Left hindlimb (tissue), 1 donor: ENCODE measurements around the gene C10orf62.
"Not testable (repeated sequence)": the region's sequence is repeated elsewhere in the genome, so short reads cannot be mapped to it uniquely, and the experiment has no call there.

Source experiments
- DNase-seq: peaks from one replicate; pipeline ENCODE4 v3.0.0-alpha.2; 2018

C10orf62 gene

GRCh38 chr10:97566336-97566996 is 23.1 kb upstream of the C10orf62 start:
- no peak for DNase-seq

GRCh38 chr10:97567891-97568290 is 21.6 kb upstream of the C10orf62 start:
- DNase-seq = no peak

DNA sequence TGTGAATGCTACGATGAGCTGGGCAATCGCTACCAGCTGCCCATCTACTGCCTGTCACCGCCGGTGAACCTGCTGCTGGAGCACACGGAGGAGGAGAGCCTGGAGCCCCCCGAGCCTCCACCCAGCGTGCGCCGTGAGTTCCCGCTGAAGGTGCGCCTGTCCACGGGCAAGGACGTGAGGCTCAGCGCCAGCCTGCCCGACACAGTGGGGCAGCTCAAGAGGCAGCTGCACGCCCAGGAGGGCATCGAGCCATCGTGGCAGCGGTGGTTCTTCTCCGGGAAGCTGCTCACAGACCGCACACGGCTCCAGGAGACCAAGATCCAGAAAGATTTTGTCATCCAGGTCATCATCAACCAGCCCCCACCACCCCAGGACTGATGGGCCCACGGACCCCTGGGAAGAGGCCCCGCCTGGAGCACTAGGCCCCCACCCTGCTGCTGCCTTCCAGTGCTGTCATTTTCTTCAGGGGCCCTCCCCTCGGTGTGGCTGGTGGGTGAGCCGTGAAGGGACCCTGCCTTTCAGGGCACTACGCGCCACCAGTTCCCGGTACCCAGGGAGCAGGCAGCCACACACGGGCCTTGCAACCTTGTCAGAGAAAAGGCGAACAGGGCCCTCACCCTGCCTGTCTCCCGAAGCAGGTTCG is 19.3 kb upstream of the C10orf62 start:
- no peak for DNase-seq

- DNase-seq = peak; percentile 78
Measured at GRCh38 chr10:97570789-97571471, 18.6 kb upstream of the C10orf62 start.

DNA sequence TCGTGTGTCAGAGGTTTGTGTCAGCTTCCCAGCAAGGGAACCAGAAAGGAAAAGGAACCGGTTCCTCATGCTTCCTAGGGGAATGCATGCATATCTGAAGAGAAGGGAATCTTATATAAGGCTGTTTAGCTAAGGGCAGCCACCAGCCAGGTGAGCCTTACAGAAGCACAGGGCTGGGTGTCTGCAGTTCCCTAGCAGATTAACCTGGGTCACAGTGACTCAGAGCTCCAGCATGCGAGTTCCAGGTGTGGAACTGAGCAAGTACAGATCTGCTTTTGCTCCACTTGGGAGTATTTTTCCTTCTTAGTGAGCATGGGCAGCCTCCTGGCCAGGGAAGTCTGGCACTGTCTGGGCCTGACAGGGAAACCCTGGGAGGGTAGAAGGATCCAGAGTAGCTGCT is 17.9 kb upstream of the C10orf62 start:
- DNase-seq = no peak

GRCh38 chr10:97572214-97572989 is 17.1 kb upstream of the C10orf62 start, which contains the start of gene ANKRD2:
Gene ANKRD2, plus strand, starts transcription at chr10:97572779. Its CDS starts 10 bp downstream, at chr10:97572789.
- peak; percentile 68 for DNase-seq

DNA sequence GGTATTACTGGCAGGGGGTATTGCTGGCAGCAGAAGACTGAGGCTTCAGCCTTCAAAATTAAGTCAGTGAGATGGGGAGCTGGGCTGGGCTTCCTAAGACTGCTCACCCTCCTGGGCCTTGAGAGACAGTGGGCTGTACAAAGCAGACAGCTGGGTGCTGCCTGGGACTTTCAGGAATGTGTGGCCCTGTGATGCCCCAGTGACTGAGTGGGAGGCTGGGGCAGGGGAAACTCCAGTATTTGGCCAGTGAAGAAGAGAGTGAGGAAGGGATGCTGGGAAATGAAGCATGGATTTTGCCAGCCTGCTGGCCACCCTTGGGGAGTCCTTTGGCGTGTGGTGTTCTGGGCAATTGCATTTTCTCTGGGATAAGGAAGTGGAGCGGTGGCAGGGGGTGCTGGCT is 16.5 kb upstream of the C10orf62 start:
- no peak for DNase-seq

DNA sequence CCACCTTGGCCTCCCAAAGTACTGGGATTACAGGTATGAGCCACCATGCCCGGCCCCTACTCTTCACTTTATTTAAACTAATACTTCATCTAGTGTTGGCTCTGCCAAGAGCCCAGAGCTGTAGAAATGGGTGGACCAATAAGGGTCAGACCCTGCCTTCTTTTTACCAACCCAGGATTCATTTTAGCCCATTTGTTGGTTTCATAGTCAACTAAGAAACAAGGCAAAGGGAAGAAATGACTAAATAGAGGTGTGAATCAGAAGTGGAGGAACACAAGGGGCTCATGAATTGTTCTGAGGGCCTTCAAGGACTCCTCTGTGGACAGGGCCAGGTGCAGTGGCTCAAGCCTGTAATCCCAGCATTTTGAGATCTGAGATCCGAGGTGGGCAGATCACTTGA is 15.8 kb upstream of the C10orf62 start:
- DNase-seq = no peak

DNA sequence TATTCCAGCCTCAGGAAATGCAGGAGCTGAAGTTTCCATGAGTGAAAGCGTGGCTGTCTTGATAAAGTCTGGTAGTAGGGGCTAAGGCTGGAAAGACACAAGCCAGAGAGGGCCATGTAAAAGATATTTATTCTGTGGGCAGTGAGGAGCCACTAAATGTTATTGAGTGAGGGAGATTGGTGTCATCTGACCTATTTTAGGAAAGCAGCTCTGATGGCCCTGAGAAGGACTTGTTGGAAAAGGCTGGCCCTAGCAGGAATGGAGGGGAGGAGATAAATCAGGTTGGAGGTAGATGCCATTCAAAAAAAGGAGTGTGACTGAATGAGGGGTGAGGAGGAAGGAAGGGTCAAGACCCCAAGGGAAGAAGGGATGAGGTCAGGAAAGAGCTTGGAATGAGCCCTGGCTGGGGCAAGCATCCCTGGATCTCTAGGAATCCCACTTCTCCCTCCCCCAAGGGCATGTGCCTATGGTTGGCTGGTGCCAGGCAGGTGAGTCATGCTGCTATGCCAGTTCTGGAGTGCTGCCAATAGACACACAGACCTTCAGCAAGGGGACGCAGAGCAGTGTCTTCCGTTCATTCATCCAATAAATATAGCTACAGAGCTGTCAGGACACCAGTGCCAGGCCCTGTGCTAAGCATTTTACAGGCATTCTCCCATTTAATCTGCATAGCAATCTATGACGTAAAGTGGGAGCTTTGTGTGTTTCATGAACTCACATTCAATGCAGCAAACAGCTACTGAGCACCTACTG is 15.0 kb upstream of the C10orf62 start:
- DNase-seq = no peak

- DNase-seq = no peak
Measured at GRCh38 chr10:97575127-97575668, 14.3 kb upstream of the C10orf62 start.

DNA sequence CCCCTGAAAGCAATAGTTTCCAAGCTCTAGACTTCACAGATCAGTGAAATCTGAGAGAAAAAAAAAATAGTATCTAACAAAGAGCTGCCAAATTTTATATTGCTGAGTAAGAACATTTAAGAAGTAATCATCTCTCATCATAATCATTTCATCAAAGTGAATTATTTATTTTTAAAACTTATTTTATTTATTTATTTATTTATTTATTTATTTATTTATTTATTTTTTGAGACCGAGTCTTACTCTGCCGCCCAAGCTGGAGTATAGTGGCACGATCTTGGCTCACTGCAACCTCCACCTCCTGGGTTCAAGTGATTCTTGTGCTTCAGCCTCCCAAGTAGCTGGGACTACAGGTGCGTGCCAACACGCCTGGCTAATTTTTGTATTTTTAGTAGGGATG is 13.0 kb upstream of the C10orf62 start:
- DNase-seq = not testable (repeated sequence)

- DNase-seq = no peak
Measured at GRCh38 chr10:97577701-97578100, 11.8 kb upstream of the C10orf62 start.

GRCh38 chr10:97578171-97578844 is 11.2 kb upstream of the C10orf62 start:
- no peak for DNase-seq

GRCh38 chr10:97580421-97581367 is 8.8 kb upstream of the C10orf62 start:
- no peak for DNase-seq

- DNase-seq = no peak
Measured at GRCh38 chr10:97582169-97582568, 7.4 kb upstream of the C10orf62 start.

GRCh38 chr10:97583476-97583875 is 6.0 kb upstream of the C10orf62 start:
- DNase-seq = no peak

- DNase-seq = peak; percentile 79
Measured at GRCh38 chr10:97584060-97584797, 5.3 kb upstream of the C10orf62 start, which contains the start of gene HOGA1. Gene HOGA1, plus strand, starts transcription at chr10:97584389. Its CDS starts 315 bp downstream, at chr10:97584704.

DNA sequence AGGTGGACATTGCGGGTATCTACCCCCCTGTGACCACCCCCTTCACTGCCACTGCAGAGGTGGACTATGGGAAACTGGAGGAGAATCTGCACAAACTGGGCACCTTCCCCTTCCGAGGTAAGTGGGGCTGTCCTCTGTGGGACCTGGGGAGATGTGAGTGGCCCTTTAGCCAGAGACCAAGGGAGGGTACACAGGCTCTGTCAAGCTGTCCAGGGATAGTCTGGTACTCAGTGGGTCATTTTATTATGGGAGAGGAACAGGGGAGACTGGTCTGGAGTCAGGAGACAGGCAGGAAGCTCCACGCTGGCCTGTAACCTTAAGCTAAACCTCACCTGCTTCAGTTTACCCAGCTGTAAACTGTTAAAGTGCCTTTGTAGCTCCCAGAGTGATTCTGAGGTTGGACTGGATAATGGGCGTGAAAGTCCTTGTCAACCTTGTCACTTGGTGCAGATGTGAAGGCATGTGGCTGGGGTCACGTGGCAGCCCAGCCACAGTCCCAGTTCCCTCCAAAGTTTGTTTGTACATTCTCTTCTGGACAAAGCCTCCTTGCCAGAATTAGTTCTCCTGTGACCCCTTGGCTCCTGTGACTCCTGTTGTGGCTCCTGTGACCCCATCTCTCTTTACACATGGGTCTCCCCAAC is 4.6 kb upstream of the C10orf62 start:
- DNase-seq = no peak

DNA sequence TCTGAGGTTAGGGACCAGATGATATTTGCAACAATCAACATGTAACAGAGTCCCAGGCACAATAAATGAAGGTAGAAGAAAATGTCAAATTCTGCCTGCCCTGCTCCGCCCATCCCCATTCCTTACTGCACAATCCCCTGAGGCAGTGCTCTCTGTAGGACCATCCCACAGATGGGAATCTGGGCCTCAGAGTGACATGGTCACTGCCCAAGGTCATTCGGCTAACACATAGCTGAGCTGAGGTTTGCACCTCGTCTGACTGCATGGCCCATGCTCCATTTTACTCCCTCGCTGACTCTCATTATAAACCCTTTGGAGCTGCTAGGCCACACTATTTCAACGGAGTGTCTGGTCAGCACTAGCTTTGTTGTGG is 4.1 kb upstream of the C10orf62 start:
- DNase-seq = no peak
